Umbilical cord (tissue), 2 donors: ENCODE data around the gene UBE2M. TPM values are rescaled to one million over a fixed set of nuclear protein-coding genes. Genes with fewer than 3 reads are reported as not detected.
A peak's percentile ranks its signal among the peaks of the same experiment; 100 is the strongest.
"Not testable (repeated sequence)": the region's sequence is repeated elsewhere in the genome, so short reads cannot be mapped to it uniquely, and the experiment has no call there.

Source experiments
- DNase-seq: peaks from one replicate; pipeline ENCODE4 v3.0.0-alpha.2; 2015; ENCODE audit warnings: low spot score
- total RNA-seq: library from RNA; depleted of rRNA; stranded (reverse); fragments of >200 nt; gene quantifications from one replicate; pipeline ENCODE4 v1.2.3, GENCODE V29; 2014; ENCODE audit warnings: low replicate concordance; ENCODE audit not compliant: insufficient read depth

UBE2M gene
- total RNA-seq, 1 donor from 2014 or later = 32.7 TPM

DNA sequence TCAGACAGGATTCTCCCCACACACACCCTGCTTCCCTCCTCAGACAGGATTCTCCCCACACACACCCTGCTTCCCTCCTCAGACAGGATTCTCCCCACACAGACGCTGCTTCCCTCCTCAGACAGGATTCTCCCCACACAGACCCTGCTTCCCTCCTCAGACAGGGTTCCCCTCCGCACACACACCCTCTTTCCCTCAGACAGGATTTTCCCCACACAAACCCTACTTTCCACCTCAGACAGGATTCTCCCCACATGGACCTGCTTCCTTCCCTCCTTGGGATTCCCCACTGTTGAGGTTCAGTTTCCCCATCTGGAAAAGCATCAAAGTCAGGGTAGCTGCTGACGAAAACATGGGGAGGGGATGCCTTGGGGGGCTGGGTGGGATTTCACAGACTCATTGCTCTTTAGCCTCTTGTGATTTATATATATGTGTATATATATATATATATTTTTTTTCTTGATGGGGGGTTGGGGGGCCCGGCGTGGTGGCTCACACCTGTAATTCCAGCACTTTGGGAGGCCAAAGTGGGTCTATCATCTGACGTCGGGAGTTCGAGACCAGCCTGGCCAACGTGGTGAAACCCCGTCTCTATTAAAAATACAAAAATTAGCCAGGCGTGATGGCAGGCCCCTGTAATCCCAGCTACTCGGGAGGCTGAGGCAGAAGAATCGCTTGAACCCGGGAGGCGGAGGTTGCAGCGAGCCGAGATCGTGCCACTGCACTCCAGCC lies 15.6 kb downstream of the UBE2M start:
- not testable (repeated sequence) for DNase-seq

DNA sequence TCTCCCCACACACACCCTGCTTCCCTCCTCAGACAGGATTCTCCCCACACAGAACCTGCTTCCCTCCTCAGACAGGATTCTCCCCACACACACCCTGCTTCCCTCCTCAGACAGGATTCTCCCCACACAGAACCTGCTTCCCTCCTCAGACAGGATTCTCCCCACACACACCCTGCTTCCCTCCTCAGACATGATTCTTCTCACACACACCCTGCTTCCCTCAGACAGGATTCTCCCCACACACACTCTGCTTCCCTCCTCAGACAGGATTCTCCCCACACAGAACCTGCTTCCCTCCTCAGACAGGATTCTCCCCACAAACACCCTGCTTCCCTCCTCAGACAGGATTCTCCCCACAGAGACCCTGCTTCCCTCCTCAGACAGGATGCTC lies 19.2 kb downstream of the UBE2M start:
- not testable (repeated sequence) for DNase-seq

DNA sequence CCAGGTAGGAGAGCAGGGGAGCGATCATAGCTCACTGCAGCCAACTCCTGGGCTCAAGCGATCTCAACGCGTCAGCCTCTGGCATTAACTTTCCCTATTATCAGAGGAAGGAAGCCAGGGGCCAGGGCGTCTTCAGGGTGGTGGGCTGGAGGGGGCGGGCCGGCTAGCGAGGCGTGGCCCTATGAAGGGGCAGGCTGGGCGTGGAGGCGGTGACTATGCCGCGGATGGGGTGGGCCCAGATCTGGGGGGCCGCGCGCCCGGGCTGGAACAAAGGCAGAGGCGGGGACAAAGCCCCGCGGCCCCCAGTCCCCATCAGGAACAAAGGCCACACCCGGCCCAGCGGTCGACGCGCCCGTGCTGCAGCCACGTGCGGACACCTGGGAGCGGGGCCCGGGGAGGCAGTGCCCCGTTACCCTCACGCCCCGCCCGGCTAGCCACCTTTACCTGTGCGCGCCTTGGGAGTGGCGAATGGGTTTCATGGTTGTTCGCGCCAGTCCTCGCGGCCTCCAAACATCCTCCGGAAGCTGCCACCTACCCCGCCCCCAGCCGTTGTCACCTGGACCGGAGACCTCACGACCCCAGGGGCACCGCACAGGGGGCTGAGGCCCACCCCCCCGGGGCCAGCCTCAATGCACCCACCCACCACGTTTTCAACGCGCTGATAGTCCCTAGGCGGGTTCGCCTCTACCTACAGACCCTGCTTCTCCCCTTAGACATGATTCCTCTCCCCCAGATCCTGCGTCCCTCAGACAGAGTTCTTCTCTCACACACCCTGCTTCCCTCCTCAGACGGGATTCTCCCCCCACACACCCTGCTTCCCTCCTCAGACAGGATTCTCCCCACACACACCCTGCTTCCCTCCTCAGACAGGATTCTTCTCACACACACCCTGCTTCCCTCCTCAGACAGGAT lies 19.9 kb downstream of the UBE2M start:
- peak; percentile 65 for DNase-seq

DNA sequence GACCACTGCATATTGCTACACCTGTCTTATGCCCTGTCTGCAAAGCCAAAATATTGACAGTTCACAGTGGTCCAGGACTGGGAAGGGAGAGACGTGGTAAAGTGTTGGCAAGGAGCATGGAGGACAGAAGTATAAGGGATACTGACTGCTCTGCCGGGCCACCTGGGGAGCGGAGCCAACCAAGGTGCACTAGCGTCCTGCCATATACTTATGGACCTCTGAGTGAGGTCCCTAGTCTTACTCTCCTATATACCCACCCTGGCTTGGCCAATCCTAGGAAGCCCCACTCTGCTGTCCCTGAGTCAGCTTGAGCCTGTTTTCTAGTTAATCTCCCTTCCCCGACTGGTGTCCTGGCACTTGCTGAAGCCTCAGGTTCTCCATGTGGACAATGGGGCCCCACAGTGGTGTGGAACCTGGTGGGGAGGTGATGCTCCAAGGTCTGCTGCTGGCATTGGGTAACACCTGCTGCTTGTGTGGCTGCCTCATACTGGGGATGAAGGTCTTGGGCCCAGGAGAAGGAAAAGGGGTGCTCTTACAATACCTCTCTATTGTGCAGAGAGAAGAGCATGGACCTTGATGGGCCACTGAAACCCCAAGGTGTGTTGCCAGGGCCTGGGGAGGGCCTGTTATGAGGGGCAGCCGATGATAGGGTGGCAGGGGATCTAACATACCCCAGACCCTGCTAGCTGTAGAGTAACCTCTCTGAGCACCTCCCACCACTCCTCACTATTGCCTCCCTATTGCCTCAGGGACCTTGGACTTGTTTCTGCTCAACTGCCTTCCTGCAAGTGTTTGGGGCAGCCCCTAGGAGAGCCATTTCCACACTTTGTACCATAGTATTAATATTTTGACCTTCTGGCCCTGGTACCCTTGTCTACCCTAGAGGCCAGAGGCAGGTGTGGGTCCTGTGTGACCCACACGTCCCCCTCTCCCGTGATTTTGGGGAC lies 21.3 kb downstream of the UBE2M start:
- DNase-seq = no peak

DNA sequence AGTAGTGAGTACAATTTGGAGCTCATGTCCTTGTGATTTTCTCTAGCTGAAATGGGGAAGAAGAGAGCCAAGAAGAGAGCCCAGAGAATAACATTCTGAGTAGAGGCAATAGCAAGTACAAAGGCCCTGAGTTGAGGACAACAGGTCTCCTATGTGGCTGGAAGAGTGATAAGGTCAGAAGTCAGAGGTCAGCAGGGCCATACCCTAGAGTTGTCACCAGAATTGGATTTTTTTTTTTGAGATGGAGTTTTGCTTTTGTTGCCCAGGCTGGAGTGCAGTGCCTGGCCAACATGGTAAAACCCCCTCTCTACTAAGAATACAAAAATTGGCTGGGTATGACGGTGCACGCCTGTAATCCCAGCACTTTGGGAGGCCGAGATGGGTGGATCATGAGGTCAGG lies 22.6 kb downstream of the UBE2M start:
- no peak for DNase-seq

DNA sequence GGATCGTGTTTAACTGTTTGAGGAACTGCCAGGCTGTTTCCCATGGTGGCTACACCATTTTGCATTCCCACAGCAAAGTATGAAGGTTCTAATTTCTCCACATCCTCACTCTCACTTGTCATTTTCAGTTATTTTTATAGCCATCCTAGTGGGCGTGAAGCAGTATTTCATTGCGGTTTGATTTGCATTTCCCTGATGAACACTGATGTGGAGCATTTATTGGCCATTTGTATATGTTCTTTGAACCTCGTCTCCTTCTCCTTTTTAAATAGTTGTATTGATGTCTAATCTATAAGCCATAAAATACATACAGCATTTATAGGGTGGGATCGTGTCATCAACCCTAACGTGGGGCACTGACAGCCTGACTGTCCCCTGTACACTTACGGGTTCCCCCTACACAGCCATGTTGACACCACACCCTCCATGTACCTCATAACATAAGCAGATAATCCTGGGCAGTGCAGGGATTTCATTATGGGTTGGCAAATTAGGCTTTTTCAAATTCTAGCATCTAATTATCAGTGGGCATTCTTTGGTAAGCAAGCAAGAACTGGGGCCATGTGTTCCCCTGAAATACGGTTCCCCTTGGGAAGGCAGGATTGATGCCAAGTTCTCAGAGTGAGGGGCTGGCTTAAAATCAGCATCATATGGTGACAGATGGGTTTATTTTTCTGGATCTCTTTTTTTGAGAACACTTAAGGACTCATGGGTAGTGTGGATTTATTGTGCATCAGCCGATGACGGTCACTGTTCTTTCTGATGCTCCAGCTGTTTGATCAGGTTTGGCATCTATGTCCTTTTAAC lies 27.2 kb downstream of the UBE2M start:
- no peak for DNase-seq

DNA sequence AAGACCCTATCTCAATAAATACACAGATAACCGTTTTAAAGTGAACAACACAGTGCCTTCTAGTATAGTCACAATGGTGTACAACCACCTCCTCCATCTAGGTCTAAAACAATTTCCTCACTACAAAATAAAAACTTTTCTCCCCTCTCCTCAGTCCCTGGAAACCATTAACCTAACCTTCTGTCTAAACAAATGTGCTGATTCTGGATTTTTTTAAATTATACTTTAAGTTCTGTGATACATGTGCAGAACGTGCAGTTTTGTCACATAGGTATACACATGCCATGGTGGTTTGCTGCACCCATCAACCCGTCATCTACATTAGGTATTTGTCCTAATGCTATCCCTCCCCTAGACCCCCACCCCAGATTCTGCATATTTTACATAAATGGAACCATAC lies 29.0 kb downstream of the UBE2M start:
- DNase-seq = no peak

DNA sequence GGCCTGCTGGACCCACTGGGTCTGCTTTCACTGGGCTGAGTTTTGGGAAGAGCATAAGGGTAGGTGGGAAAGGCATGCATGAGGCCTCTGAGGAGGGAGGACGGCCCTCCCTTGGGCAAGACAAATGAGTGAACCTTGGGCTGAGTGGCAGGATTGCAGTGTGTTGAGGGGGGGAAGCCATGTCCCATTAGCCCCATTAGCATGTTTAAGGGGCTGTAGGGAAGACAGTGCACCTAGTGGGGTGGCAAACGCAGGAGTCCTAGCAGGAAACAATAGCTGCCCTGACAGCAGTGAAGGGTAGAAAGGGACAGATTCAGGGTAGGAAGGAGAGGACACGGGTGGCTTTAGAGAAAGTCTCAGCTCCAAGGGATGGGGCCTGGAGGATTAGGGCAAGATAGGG lies 35.7 kb downstream of the UBE2M start:
- no peak for DNase-seq

DNA sequence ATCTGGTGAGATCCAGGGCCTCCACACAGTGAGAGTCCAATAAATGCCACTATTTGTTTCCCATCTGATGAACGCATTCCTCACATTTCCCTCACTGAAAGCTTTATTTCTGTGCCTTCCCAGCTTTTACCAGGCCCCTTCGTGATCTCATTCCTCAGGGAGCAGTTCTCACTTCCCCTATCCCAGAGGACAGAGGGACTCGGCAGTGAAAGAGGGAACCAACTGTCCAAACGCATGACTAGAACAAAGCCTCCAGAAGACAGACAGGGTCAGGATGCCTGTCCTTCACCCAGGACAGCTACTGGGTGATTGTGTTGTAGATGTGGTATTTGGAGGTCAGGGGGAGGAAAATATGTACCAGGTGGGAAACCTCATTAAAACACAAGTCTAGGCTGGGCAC lies 36.8 kb downstream of the UBE2M start:
- no peak for DNase-seq

DNA sequence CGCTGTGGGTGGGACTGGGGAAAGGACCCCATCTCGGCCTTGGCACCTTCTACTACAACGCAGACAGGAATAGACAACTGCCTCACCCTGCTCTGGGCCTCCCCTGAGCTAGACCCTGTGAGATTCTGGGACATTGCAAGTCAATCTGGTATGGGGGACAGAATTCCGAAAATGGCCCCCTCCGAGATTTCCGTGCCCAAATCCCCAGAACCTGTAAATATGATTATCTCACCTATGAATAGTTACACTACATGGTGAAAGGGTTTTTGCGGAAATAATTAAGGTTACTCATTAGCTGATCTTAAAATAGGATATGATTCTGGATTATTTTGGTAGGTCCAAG lies 38.2 kb downstream of the UBE2M start:
- DNase-seq = no peak

DNA sequence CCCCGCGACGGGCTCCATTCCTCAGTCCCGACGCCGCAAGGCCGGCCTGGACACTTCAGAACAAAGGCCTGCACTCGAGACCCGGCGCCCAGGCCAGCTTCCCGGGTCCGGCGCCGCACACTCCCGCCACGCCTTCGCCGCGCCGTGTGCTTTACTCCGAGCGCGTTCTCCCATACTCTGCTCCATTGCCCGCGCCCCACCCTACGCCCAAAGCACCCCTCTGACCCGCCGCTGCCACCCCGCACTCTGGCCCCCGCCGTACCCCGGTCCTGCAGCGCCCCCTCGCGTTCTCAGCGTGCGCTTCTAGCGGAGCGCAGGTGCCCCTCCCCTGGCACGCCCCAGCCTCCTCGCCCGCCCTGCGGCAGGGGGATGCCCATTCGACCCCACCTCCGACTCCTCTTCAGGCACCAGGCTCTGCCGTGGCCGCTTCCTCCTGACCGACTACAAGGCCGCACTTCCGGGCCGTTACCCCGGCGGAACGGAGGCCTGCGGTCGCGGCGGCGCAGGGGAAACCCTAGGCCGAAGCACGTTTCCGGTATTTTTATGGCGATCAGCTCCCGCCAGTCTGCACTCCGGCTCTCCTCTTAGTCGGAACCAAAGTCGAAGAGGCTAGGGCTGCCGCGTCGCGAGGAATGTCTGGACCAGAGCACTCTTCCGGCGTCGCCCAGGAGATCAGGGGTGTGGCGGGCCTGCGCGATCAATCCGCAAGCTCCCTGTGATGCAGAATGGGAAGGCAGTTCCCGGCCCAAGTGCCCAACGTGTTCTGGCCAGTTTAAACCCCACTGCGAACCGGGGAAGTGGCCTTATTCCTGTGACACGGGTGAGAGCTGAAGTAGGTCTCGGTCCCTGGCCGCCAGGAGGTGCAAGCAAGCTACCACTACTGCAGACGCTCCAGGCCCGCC lies 38.8 kb downstream of the UBE2M start, which contains the start of gene ZBTB45:
Gene ZBTB45, minus strand, starts transcription at position 456 of the 902 bp plus-strand sequence. CDS start 2,137 bp downstream, outside the sequence.
- peak; percentile 99 for DNase-seq

DNA sequence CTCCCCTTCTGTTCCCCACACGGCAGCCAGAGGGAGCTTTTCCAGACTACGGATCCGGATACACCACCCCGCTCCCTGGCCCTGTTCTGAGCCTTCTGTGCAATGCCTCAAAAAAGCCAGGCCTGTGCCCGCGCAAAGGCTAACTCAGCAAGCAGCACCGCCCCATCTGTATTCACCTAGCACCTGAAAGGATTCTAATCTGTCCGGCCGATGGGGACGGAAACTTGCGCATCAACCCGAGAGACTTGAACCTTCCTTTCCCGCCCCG lies 39.4 kb downstream of the UBE2M start:
- DNase-seq = peak; percentile 79

DNA sequence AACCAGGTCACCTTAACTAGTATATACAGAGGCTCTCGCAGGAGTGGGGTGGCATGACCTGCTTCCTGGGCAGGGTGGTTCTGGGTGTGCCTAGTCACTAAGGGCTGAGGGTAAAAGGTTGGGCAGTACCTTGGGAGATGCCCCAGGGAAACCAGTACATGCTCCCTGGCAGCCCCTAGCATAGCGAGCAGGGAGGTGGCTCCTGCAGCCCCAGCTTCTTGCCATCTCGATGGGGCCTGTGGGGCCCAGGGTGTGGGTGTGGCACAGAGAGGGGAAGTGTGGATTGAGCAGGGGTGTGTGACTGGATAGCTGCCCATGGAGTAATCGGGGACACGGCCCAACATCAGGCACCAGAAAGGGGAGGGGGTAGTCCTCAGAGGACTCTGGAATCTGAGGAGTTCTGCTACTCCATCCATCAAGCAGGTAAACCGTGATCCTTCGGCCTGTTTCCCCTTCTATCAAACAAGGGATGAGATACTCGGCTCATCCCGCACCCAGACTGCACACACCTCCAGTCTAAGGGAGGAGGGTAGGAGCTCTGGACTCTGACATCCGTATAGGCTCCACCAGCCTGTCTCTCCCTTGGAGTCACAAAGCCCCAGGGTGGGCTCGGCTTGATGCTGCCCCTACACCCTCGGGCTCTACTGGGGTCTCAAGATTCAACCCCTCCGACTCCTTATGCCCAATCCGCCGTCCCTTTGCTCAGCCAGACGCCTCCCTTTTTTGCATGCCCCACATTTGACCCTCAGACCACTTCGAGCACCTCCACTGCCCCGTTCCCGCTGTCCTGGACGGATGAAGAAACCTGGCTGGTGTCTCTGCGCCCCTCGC lies 39.9 kb downstream of the UBE2M start:
- peak; percentile 24 for DNase-seq

DNA sequence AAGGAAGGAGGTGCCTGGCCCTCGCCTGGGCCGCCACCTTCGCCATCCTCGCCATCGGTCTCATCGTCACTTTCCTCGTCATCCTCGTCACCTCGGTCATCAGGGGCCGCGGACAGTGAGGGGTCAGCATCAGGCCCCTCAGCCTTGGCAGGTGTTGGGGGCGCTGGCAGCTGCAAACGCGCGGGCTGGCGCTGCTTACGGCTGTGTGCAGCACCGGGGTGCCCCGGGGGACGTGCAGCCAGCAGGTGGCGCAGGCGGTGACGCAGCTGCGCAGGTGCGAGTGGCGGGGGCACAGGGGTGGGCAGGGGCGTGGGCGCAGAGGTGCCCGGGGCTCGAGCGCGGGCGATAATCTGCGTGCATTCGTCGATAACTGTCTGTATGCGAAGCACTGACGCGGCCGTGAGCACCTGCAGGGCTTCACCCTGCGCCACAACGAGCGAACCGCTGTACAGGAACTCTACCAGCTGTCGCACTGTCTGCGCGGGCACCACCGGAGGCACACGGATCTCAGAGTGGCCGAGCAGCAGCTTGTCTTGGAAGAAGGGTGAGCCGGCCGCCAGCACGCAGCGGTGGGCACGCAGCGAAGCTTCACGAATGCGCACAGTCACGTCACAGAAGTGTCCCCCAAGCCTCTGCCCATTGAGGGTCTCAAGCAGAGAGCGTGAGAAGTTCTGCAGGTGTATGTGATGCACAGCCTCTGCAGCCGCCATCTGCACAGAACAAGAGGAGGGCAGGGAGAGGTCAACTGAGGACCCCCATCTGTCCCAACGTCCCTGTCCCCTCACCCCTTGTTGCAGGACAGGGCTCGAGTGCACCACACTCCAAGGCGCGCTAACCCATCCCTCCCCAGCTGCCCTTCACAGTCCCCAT lies 41.2 kb downstream of the UBE2M start:
- no peak for DNase-seq

DNA sequence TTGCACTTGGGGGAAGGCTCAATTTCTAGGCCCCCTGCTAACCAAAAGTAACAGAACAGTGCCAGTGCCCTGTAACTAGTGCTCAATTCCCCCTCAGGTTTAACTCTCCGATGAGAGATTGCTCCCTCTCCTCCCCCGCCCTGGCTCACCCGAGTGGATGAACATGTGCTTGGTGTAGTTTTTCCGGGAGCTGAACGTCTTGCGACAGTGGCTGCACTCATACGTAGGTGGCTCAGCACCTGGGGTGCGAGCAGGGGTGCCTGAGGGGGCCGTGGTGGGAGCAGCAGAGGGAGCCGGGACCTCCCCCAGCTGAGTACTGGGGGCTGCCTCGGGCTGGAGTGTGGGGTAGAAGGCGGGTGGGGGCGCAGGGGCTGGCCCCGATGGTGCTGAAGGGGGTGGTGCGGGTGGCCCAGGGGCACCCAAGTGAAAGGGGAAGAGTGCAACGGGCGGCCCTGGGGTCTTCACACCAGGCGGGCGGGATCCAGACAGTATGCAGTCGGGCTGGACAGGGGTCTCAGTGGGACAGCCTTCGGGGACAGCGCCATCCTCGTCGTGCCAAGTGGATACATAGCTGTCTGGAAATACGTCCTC lies 42.1 kb downstream of the UBE2M start:
- no peak for DNase-seq

DNA sequence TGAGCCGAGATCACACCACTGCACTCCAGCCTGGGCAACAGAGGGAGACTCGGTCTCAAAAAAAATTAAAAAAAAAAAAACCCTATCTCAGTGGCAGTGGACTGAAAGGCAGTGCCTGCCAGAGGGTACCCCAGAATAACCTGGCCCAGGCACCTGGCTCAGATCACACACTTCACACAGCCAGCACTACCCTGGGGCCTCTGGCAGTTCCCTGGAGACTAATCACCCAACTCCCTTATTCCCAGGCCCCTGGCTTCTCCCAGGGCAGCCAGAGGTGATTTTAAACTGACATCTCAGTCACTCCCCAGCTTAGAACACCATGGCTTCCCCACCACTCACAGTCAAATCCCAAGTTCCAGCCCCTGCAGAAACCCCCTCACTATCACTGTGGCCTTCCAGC lies 43.2 kb downstream of the UBE2M start:
- no peak for DNase-seq

DNA sequence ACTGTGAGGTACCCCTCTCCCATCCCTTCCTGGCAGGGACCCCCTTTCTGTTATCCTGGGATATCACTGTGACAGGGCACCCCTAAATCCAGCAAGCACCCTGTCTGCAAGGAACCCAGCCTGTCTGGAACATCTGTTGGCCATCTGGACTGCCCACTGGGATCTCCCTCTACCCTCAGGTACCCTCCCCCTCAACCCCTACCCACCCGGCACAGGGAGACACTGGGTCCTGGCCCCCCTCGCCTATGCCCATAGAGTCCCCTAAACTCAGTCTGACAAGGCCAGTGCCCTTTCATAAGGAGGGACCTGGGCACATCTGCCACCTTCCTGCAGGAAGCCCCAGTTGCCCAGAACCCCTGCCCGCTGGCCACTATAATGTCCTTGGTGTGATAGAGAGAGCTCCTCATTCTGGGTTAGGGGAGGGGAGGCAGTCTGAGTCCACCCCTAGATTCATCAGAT lies 43.8 kb downstream of the UBE2M start:
- DNase-seq = no peak
